GM12873 (cell line): ENCODE results near the gene FASN.

Experiments
- TF ChIP-seq, protein P1 (sequence below): IDR thresholded peaks from 2 replicates; pipeline ENCODE4 v1.5.1; 2012; ENCODE audit warnings: low read depth, mild to moderate bottlenecking, moderate library complexity, low read length, control low read depth; ENCODE audit not compliant: insufficient read depth; ENCODE audit errors: missing control alignments

FASN gene

GRCh38 chr17:82091264-82092066, 6.6 kb downstream of the FASN start:
- TF ChIP-seq, protein P1, sequence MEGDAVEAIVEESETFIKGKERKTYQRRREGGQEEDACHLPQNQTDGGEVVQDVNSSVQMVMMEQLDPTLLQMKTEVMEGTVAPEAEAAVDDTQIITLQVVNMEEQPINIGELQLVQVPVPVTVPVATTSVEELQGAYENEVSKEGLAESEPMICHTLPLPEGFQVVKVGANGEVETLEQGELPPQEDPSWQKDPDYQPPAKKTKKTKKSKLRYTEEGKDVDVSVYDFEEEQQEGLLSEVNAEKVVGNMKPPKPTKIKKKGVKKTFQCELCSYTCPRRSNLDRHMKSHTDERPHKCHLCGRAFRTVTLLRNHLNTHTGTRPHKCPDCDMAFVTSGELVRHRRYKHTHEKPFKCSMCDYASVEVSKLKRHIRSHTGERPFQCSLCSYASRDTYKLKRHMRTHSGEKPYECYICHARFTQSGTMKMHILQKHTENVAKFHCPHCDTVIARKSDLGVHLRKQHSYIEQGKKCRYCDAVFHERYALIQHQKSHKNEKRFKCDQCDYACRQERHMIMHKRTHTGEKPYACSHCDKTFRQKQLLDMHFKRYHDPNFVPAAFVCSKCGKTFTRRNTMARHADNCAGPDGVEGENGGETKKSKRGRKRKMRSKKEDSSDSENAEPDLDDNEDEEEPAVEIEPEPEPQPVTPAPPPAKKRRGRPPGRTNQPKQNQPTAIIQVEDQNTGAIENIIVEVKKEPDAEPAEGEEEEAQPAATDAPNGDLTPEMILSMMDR: no peak

DNA sequence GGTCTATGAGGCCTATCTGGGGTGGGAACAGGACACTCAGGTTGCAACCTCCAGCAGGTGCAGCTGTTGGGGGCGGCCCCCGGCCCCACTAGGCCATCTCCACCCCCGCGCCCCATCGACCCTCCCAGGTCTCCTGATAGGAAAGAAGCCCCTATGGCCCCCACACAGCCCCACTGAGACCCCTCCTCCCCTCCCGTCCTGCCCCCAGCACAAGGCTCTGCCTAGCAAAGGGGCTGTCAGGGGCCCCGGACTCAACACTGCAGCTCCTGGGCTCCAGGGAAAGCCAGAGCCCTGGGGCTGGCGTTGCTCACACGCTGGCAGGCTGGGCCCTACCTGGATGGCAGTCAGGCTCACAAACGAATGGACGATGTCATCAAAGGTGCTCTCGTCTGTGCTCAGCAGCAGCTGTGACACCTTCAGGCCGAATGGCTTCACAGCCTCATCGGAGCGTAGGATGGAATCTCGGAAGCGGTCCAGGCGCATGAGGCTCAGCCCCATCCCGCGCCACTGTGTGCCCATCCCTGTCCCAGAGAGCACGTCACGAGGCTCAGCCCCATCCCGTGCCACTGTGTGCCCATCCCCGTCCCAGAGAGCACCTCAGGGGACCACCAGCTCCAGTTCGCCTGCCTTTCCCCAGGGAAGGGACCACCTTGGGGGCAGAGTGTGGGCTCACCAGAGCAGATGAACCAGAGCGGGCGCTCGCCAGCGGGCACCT, 7.3 kb downstream of the FASN start:
- TF ChIP-seq, protein P1: no peak

GRCh38 chr17:82089723-82090548, 8.1 kb downstream of the FASN start:
- TF ChIP-seq, protein P1: no peak

- TF ChIP-seq, protein P1: no peak
Measured at GRCh38 chr17:82088838-82089722, 9.0 kb downstream of the FASN start.

- TF ChIP-seq, protein P1: no peak
Measured at GRCh38 chr17:82087961-82088837, 9.8 kb downstream of the FASN start.
